Measurements from ENCODE around the gene ARL6IP4.

Gene ARL6IP4

DNA sequence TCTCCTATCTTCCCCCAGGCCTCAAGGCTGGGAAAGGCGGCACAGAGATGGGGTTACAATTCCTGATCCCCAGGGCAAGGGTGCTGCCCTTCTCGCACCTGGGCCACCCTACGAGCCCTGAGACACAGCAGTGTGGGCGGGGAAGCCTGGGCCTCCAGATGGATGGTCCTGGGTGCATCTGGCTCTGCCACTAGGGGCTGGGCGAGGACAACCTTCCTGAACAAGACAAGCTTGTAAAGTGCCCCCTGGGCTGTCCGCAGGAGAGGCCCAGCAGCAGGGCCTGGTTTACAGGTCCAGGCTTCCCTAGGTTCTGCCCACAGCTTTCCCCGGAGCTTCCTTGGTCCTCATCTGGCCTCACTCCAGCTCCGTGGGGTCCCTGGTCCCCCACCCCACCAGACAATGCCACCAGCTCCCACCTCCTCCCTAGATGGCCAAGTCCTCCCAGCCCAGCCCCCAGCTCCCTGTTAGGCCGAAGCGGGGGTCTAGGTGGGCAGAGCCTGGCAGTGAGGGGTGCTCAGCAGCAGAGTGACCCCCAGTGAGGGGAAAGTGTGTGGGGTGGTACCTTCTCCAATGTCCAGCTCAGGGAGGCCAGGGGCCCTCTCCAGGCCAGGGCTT is 8.9 kb downstream of the ARL6IP4 start:
- Histone ChIP-seq H3K27me3 (ENCODE audit: control insufficient read depth in 5 of 5, insufficient read depth in 4 of 5, low read length in 5 of 5) (no peaks in the 10 kb centered on the region), H3K9me3 (ENCODE audit: control insufficient read depth in 5 of 5, low read length in 5 of 5) (no peaks in the 10 kb centered on the region), H3K36me3 (ENCODE audit: control insufficient read depth in 5 of 5, insufficient read depth in 5 of 5, low read length in 5 of 5) (peaks cover 0 to 72% (median 37%) of the 10 kb centered on the region in 5 donors), H3K4me1 (ENCODE audit: control insufficient read depth in 5 of 5, insufficient read depth in 5 of 5, low read length in 5 of 5) (peaks cover 7 to 14% (median 12%) of the 10 kb centered on the region in 5 donors), H3K4me3 (ENCODE audit: low read depth in 1 of 5, low read length in 5 of 5) (no peak overlapping the region), H3K27ac (ENCODE audit: low read depth, low read length) (no peak overlapping the region), H3K9ac (ENCODE audit: low read length in 5 of 5) (no peak overlapping the region)

GRCh38 chr12:122989874-122990419 is 9.5 kb downstream of the ARL6IP4 start:
- Histone ChIP-seq H3K4me3 (ENCODE audit: low read depth in 1 of 5, low read length in 5 of 5) (no peak overlapping the region), H3K4me1 (ENCODE audit: control insufficient read depth in 5 of 5, insufficient read depth in 5 of 5, low read length in 5 of 5) (peaks cover 2 to 14% (median 9%) of the 10 kb centered on the region in 5 donors), H3K36me3 (ENCODE audit: control insufficient read depth in 5 of 5, insufficient read depth in 5 of 5, low read length in 5 of 5) (peaks cover 0 to 72% (median 39%) of the 10 kb centered on the region in 5 donors), H3K9me3 (ENCODE audit: control insufficient read depth in 5 of 5, low read length in 5 of 5) (no peaks in the 10 kb centered on the region), H3K9ac (ENCODE audit: low read length in 5 of 5) (no peak overlapping the region), H3K27me3 (ENCODE audit: control insufficient read depth in 5 of 5, insufficient read depth in 4 of 5, low read length in 5 of 5) (no peaks in the 10 kb centered on the region), H3K27ac (ENCODE audit: low read depth, low read length) (no peak overlapping the region)

DNA sequence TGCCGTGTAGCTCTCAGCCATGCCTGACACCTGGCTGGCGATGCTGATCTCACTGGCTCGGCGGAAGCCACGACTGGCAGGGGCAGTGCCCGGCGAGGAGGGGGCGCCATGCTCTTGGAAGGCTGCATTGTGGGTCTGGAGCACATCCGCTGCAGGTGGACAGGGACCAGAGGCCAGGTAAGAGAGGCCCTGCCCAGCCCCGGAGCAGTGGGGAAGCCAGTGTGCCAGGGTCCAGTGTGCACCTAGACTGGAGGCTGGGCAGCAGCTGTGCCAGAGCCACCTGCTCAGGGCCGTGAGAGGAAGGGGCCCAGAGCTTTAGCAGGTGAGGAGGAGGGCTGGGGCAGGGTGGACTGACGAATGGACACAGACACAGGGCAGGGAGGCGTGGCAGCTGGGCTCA is 10.1 kb downstream of the ARL6IP4 start:
- Histone ChIP-seq H3K4me3 (ENCODE audit: low read depth in 1 of 5, low read length in 5 of 5) (no peak overlapping the region), H3K27me3 (ENCODE audit: control insufficient read depth in 5 of 5, insufficient read depth in 4 of 5, low read length in 5 of 5) (no peaks in the 10 kb centered on the region), H3K9ac (ENCODE audit: low read length in 5 of 5) (no peak overlapping the region), H3K4me1 (ENCODE audit: control insufficient read depth in 5 of 5, insufficient read depth in 5 of 5, low read length in 5 of 5) (peaks cover 0 to 14% (median 10%) of the 10 kb centered on the region in 5 donors), H3K27ac (ENCODE audit: low read depth, low read length) (no peak overlapping the region), H3K36me3 (ENCODE audit: control insufficient read depth in 5 of 5, insufficient read depth in 5 of 5, low read length in 5 of 5) (peaks cover 0 to 67% (median 39%) of the 10 kb centered on the region in 5 donors), H3K9me3 (ENCODE audit: control insufficient read depth in 5 of 5, low read length in 5 of 5) (no peaks in the 10 kb centered on the region)

DNA sequence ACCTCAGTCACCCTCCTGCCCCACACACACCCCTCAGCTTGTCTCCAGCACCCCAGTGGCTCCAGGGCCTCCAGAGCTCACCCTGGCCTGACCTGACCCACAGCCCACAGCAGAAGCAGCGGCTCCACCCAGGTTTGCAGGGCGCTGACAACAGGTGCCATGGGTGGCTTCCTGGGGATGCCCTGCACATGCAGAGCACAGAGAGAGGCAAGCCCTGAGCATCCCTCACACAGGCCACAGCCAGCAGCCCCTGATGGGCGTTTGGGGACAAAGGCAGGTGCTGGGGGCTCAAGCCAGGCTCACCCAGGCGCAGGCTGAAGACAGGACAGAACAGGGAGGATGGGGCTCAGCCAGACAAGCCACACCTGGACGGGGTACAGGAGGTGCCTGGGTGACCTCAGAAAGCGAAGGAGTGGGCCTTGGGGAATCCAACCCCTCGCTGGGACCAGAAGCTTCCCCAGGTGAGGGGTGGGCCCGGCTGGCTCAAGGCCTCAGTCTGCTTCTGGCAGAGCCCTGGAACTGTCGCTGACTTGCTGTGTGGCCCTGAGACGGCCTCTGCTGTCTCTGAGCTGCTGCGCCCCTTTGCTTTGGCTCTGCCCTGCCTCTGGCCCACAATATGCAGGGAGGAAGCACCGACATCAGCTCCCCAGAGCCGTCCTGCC is 10.6 kb downstream of the ARL6IP4 start:
- Histone ChIP-seq H3K9ac (ENCODE audit: low read length in 5 of 5) (no peak overlapping the region), H3K4me3 (ENCODE audit: low read depth in 1 of 5, low read length in 5 of 5) (no peak overlapping the region), H3K9me3 (ENCODE audit: control insufficient read depth in 5 of 5, low read length in 5 of 5) (no peaks in the 10 kb centered on the region), H3K27ac (ENCODE audit: low read depth, low read length) (no peak overlapping the region), H3K4me1 (ENCODE audit: control insufficient read depth in 5 of 5, insufficient read depth in 5 of 5, low read length in 5 of 5) (peaks cover 2 to 17% (median 15%) of the 10 kb centered on the region in 5 donors), H3K36me3 (ENCODE audit: control insufficient read depth in 5 of 5, insufficient read depth in 5 of 5, low read length in 5 of 5) (peaks cover 0 to 62% (median 34%) of the 10 kb centered on the region in 5 donors), H3K27me3 (ENCODE audit: control insufficient read depth in 5 of 5, insufficient read depth in 4 of 5, low read length in 5 of 5) (no peaks in the 10 kb centered on the region)

- Histone ChIP-seq H3K27me3 (ENCODE audit: control insufficient read depth in 5 of 5, insufficient read depth in 4 of 5, low read length in 5 of 5) (no peaks in the 10 kb centered on the region), H3K27ac (ENCODE audit: low read depth, low read length) (no peak overlapping the region), H3K4me3 (ENCODE audit: low read depth in 1 of 5, low read length in 5 of 5) (no peak overlapping the region), H3K9ac (ENCODE audit: low read length in 5 of 5) (no peak overlapping the region), H3K36me3 (ENCODE audit: control insufficient read depth in 5 of 5, insufficient read depth in 5 of 5, low read length in 5 of 5) (peaks cover 0 to 55% (median 29%) of the 10 kb centered on the region in 5 donors), H3K9me3 (ENCODE audit: control insufficient read depth in 5 of 5, low read length in 5 of 5) (no peaks in the 10 kb centered on the region), H3K4me1 (ENCODE audit: control insufficient read depth in 5 of 5, insufficient read depth in 5 of 5, low read length in 5 of 5) (peaks cover 2 to 24% (median 21%) of the 10 kb centered on the region in 5 donors)
Observed at GRCh38 chr12:122991623-122992275, 11.3 kb downstream of the ARL6IP4 start.

DNA sequence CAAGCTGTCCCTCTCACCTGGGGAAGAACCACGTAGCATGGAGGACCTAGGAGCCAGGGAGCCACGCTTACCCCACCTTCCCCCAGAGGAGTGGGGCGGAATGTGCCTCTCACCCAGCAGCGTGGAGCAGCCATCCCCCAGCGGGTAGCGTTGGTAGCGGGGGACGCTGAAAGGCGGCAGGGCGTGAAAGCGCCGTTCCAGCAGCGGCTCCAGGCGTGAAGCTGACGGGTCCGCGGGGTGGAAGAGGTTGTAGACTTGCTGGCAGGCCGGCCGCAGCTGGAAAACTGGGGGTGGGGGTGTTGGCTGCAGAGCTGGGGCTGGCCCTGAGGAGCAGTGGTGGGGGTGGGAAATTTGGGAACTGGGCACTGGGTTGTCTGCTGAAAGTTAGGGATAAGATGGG is 11.9 kb downstream of the ARL6IP4 start:
- peaks cover 0 to 55% (median 22%) of the 10 kb centered on the region in 5 donors for H3K36me3 ChIP-seq (ENCODE audit: control insufficient read depth in 5 of 5, insufficient read depth in 5 of 5, low read length in 5 of 5)
- H3K9ac ChIP-seq (ENCODE audit: low read length in 5 of 5) = no peak overlapping the region
- no peak overlapping the region for H3K27ac ChIP-seq (ENCODE audit: low read depth, low read length)
- peaks cover 7 to 30% (median 28%) of the 10 kb centered on the region in 5 donors for H3K4me1 ChIP-seq (ENCODE audit: control insufficient read depth in 5 of 5, insufficient read depth in 5 of 5, low read length in 5 of 5)
- H3K9me3 ChIP-seq (ENCODE audit: control insufficient read depth in 5 of 5, low read length in 5 of 5) = no peaks in the 10 kb centered on the region
- no peak overlapping the region for H3K4me3 ChIP-seq (ENCODE audit: low read depth in 1 of 5, low read length in 5 of 5)
- H3K27me3 ChIP-seq (ENCODE audit: control insufficient read depth in 5 of 5, insufficient read depth in 4 of 5, low read length in 5 of 5) = no peaks in the 10 kb centered on the region

DNA sequence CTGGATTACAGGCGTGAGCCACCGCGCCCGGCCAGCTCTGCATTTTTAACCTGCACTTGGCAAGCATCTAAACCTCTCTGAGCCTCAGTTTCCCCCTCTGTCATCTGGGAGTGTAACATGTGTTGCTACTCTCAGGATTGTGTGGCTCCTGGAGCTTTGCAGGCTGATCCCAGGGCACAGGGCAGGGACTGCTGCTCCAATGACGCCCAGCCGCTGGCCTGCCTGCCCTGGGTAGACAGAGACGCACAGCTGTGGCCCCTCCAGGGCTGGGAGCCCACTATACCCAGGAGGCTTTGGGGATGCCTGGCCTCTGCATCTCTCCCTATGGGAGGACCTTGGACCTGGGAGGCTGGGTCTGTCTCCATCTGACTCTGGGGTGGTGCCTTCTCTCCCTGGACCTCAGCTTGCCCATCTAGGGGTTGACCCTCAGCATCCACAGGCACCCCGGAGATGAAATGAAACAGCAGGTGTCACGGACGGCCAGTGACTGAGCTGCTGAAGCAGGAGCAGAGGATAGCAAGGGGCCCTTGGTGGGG is 13.7 kb downstream of the ARL6IP4 start:
- peaks cover 13 to 43% (median 40%) of the 10 kb centered on the region in 5 donors for H3K4me1 ChIP-seq (ENCODE audit: control insufficient read depth in 5 of 5, insufficient read depth in 5 of 5, low read length in 5 of 5)
- no peak overlapping the region for H3K4me3 ChIP-seq (ENCODE audit: low read depth in 1 of 5, low read length in 5 of 5)
- no peak overlapping the region for H3K27ac ChIP-seq (ENCODE audit: low read depth, low read length)
- no peak overlapping the region for H3K9ac ChIP-seq (ENCODE audit: low read length in 5 of 5)
- H3K27me3 ChIP-seq (ENCODE audit: control insufficient read depth in 5 of 5, insufficient read depth in 4 of 5, low read length in 5 of 5) = no peaks in the 10 kb centered on the region
- peaks cover 0 to 39% (median 10%) of the 10 kb centered on the region in 5 donors for H3K36me3 ChIP-seq (ENCODE audit: control insufficient read depth in 5 of 5, insufficient read depth in 5 of 5, low read length in 5 of 5)
- H3K9me3 ChIP-seq (ENCODE audit: control insufficient read depth in 5 of 5, low read length in 5 of 5) = no peaks in the 10 kb centered on the region

DNA sequence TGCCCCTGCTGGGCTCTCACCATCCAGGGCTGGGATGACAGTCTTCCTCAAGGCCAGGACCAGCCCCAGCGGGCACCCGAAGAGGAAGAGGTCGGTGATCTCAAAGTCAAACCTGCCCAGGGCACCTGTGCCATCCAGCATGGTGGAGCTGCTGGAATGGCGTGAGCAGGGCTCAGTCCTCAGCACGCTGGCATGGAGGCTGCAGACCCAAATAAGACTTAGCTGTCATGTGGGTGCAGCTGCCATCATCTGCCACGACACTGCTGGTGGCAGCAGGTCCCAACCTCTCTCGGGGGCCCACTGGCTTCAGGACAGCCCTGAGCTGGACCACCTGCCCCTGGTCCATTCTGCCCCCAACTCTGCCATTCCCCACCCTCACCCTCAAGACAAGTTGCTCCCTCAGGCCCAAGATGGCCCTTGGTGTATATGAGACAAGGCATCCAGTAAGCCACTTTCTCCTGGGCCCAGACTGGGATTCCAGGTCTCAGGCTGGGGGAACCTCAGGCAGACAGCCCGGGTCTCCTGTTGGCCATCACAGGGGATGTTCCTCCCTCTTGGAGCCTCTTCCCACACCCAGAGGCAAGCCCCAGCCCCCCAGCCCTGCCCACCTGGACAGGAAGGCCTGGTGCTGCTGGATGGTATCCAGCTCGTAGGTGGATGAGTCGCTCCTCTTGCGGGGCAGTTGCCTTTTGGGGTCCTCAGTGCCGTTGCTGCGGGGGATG is 14.5 kb downstream of the ARL6IP4 start:
- H3K4me1 ChIP-seq (ENCODE audit: control insufficient read depth in 5 of 5, insufficient read depth in 5 of 5, low read length in 5 of 5) = peaks cover 13 to 43% (median 40%) of the 10 kb centered on the region in 5 donors
- H3K9ac ChIP-seq (ENCODE audit: low read length in 5 of 5) = no peak overlapping the region
- H3K27me3 ChIP-seq (ENCODE audit: control insufficient read depth in 5 of 5, insufficient read depth in 4 of 5, low read length in 5 of 5) = no peaks in the 10 kb centered on the region
- no peaks in the 10 kb centered on the region for H3K9me3 ChIP-seq (ENCODE audit: control insufficient read depth in 5 of 5, low read length in 5 of 5)
- H3K27ac ChIP-seq (ENCODE audit: low read depth, low read length) = no peak overlapping the region
- H3K36me3 ChIP-seq (ENCODE audit: control insufficient read depth in 5 of 5, insufficient read depth in 5 of 5, low read length in 5 of 5) = peaks cover 0 to 46% (median 10%) of the 10 kb centered on the region in 5 donors
- no peak overlapping the region for H3K4me3 ChIP-seq (ENCODE audit: low read depth in 1 of 5, low read length in 5 of 5)

DNA sequence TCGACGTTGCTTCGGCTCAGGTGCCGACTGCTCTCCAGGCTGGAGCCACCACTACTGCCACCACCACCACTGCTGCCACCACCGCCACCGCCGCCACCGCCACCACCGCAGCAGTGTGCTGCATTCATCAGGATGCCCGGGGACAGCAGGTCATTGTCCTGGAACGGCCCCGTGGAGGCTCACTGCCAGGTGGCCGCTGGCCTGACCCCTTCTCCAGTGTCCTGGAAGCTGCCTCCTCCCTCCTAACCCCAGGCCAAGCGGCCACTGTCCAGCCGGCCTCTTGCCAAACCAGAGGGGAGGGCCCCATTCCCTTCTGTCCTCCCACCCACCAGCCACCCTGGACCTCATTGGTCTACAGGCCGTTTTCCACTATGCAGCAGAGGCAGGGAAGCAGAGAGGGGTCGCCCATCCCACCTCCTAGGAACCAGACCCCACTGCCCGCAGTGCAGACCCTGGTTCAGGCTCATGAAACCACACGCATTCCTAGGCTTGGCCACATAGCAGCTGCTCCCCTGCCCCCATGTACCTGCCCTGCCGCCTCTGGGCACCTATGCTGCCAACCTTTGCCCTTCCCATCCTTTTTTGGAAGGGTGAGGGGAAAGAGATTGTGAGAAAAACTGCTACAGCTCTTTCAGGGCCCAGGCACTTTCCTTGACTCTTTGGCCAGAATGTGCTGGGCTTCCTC is 15.2 kb downstream of the ARL6IP4 start:
- no peaks in the 10 kb centered on the region for H3K27me3 ChIP-seq (ENCODE audit: control insufficient read depth in 5 of 5, insufficient read depth in 4 of 5, low read length in 5 of 5)
- H3K9me3 ChIP-seq (ENCODE audit: control insufficient read depth in 5 of 5, low read length in 5 of 5) = no peaks in the 10 kb centered on the region
- peaks cover 13 to 43% (median 40%) of the 10 kb centered on the region in 5 donors for H3K4me1 ChIP-seq (ENCODE audit: control insufficient read depth in 5 of 5, insufficient read depth in 5 of 5, low read length in 5 of 5)
- H3K36me3 ChIP-seq (ENCODE audit: control insufficient read depth in 5 of 5, insufficient read depth in 5 of 5, low read length in 5 of 5) = peaks cover 0 to 46% (median 9%) of the 10 kb centered on the region in 5 donors
- peak overlapping the region in 1 of 5 donors; percentile 29 for H3K4me3 ChIP-seq (ENCODE audit: low read depth in 1 of 5, low read length in 5 of 5)
- H3K27ac ChIP-seq (ENCODE audit: low read depth, low read length) = no peak overlapping the region
- H3K9ac ChIP-seq (ENCODE audit: low read length in 5 of 5) = peak overlapping the region in 1 of 5 donors; percentile 7

Data from subcutaneous abdominal adipose tissue (tissue), 5 donors.